ENCODE measurements around the gene COL4A2.

GRCh38 chr13:110351636-110352420 lies 44.7 kb downstream of the COL4A2 start:
- no peak for TF ChIP-seq POLR2A (IDR thresholded peaks at IDR 0.05)
- no peak for TF ChIP-seq CTCF (IDR thresholded peaks at IDR 0.05)

Measured in vagina (tissue), 2 donors.